A673 (cell line): ENCODE results near the gene LILRA2. TPM values are rescaled to one million over a fixed set of nuclear protein-coding genes. Genes with fewer than 3 reads are reported as not detected.
"Not testable (repeated sequence)": the region's sequence is repeated elsewhere in the genome, so short reads cannot be mapped to it uniquely, and the experiment has no call there.

ENCODE experiments used
- BruUV-seq: library from RNA; stranded (reverse); fragments of 400-500 nt; replicated peaks from 2 replicates; lab custom pipeline; 2021; lab: Mats Ljungman, UMichigan
- CTCF ChIA-PET: fragments of 300-600 bp; sonication (Branson Sonifier 250); formaldehyde crosslinking; loops from one replicate; lab custom pipeline; 2022; ENCODE audit warnings: antibody characterized with exemption; lab: Charles Lee
- POLR2A ChIA-PET: fragments of 300-600 bp; sonication (Branson Sonifier 250); formaldehyde crosslinking; loops from one replicate; lab custom pipeline; 2022; ENCODE audit warnings: antibody characterized with exemption; ENCODE audit not compliant: low non-redundant PET; lab: Charles Lee
- DNase-seq: peaks from one replicate; pipeline ENCODE4 v3.0.0-alpha.2; 2015; ENCODE audit warnings: low spot score
- H3K27ac ChIP-seq: fragments of 200-600 bp; sonication (generic); 2 replicates; pipeline ENCODE4 v1.5.1; 2016; ENCODE audit warnings: mixed run types, low read depth, mild to moderate bottlenecking, mixed read lengths, antibody characterized with exemption, low read length; ENCODE audit not compliant: poor library complexity, severe bottlenecking
- H3K27me3 ChIP-seq: fragments of 200-600 bp; sonication (generic); replicated peaks from 2 replicates; pipeline ENCODE4 v1.6.1; 2017; ENCODE audit warnings: mixed run types, low read depth, mild to moderate bottlenecking, mixed read lengths, antibody characterized with exemption, low read length; ENCODE audit not compliant: insufficient read depth, poor library complexity
- H3K36me3 ChIP-seq: fragments of 200-600 bp; sonication (generic); 2 replicates; pipeline ENCODE4 v1.6.1; 2016; ENCODE audit warnings: mixed run types, mild to moderate bottlenecking, mixed read lengths, antibody characterized with exemption, low read length; ENCODE audit not compliant: insufficient read depth, poor library complexity, severe bottlenecking
- H3K4me1 ChIP-seq: fragments of 200-600 bp; sonication (generic); 2 replicates; pipeline ENCODE4 v1.6.1; 2017; ENCODE audit warnings: mixed run types, mild to moderate bottlenecking, mixed read lengths, antibody characterized with exemption, low read length; ENCODE audit not compliant: insufficient read depth, poor library complexity, severe bottlenecking
- H3K4me3 ChIP-seq: fragments of 200-600 bp; sonication (generic); 2 replicates; pipeline ENCODE4 v1.5.1; 2016; ENCODE audit warnings: low read depth, mixed run types, mild to moderate bottlenecking, mixed read lengths, low read length; ENCODE audit not compliant: poor library complexity, severe bottlenecking
- H3K9me3 ChIP-seq: fragments of 200-600 bp; sonication (generic); 2 replicates; pipeline ENCODE4 v1.6.1; 2016; ENCODE audit warnings: mixed run types, low read depth, mild to moderate bottlenecking, mixed read lengths, antibody characterized with exemption, low read length; ENCODE audit not compliant: poor library complexity, severe bottlenecking
- EZH2 ChIP-seq: fragments of 200-600 bp; sonication (generic); IDR thresholded peaks from 2 replicates; pipeline ENCODE4 v1.6.1; 2017; ENCODE audit warnings: borderline replicate concordance, low read depth, mild to moderate bottlenecking, mixed read lengths, antibody characterized with exemption, low read length; ENCODE audit not compliant: poor library complexity, severe bottlenecking
- intact Hi-C: fragments of 100-400 bp; cut with micrococcal nuclease; formaldehyde crosslinking; loops from one replicate; pipeline ENCODE4 v1.10.0; 2022; ENCODE audit not compliant: unreplicated experiment
- total RNA-seq: library from RNA; stranded (reverse); gene quantifications from 2 replicates; pipeline ENCODE4 v1.2.3, GENCODE V29; 2021
- TF ChIP-seq, protein P1 (sequence below): fragments of 300-800, 200-600 bp; sonication (generic); conservative IDR thresholded peaks from 2 replicates; pipeline ENCODE4 v1.5.1; 2017; ENCODE audit warnings: low read depth, mild to moderate bottlenecking, antibody characterized with exemption, low read length, moderate library complexity, mixed read lengths

The LILRA2 gene
- total RNA-seq, 1 experiment from 2014 or later = not detected

DNA sequence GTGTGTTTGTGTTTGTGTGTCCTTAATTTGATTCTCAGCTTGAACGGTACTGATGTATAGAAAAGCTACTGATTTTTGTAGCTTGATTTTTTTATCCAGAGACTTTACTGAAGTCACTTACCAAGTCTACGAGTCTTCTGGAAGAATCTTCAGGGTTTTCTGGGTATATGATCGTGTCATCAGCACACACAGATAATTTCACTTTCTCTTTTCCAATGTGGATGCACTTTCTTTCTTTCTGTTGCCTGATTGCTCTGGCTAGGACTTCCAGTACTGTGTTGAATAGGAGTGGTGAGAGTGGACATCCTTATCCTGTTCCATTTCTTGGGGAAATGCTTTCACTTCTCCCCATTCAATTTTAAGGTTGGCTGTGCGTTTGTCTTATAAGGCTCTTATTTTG, 48.8 kb downstream of the LILRA2 start:
- H3K4me1 ChIP-seq = no peaks in the 10 kb centered on the region
- H3K27ac ChIP-seq = no peak overlapping the region
- peaks cover 18% of the 10 kb centered on the region for H3K27me3 ChIP-seq
- intact Hi-C loops = no loop called here
- no peaks in the 10 kb centered on the region for H3K9me3 ChIP-seq
- TF ChIP-seq, protein P1, sequence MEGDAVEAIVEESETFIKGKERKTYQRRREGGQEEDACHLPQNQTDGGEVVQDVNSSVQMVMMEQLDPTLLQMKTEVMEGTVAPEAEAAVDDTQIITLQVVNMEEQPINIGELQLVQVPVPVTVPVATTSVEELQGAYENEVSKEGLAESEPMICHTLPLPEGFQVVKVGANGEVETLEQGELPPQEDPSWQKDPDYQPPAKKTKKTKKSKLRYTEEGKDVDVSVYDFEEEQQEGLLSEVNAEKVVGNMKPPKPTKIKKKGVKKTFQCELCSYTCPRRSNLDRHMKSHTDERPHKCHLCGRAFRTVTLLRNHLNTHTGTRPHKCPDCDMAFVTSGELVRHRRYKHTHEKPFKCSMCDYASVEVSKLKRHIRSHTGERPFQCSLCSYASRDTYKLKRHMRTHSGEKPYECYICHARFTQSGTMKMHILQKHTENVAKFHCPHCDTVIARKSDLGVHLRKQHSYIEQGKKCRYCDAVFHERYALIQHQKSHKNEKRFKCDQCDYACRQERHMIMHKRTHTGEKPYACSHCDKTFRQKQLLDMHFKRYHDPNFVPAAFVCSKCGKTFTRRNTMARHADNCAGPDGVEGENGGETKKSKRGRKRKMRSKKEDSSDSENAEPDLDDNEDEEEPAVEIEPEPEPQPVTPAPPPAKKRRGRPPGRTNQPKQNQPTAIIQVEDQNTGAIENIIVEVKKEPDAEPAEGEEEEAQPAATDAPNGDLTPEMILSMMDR = no peak
- TF ChIP-seq EZH2 = no peak
- no peak overlapping the region for H3K4me3 ChIP-seq
- no TSS peak for BruUV-seq
- H3K36me3 ChIP-seq = no peaks in the 10 kb centered on the region
- no peak for DNase-seq
- ChIA-PET CTCF (no interaction called here), POLR2A (no interaction called here)

DNA sequence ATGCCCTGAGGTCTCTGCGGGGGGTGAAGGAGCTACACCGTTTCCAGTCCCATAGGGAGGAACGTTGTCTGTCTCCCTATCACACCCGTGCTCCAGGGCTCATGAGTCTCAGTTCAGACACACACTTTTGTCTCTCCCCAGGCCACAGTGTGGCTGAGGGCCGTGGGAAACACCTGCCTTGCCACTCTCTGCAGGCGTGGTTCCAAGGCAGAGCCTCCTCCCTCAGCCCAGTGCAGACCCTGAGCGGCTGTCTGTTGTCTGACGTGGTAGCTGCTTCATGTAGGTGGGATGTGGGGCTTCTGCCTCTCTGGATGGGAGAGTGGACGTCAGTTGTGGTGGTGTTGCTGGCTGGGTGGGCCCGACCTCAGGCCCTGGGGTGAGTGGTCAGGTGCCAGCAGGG, 50.6 kb downstream of the LILRA2 start:
- H3K27ac ChIP-seq, H3K4me1 ChIP-seq, CTCF ChIA-PET, H3K9me3 ChIP-seq, POLR2A ChIA-PET, H3K4me3 ChIP-seq, BruUV-seq, intact Hi-C loops, DNase-seq, H3K36me3 ChIP-seq: not testable (repeated sequence)
- peaks cover 34% of the 10 kb centered on the region for H3K27me3 ChIP-seq

DNA sequence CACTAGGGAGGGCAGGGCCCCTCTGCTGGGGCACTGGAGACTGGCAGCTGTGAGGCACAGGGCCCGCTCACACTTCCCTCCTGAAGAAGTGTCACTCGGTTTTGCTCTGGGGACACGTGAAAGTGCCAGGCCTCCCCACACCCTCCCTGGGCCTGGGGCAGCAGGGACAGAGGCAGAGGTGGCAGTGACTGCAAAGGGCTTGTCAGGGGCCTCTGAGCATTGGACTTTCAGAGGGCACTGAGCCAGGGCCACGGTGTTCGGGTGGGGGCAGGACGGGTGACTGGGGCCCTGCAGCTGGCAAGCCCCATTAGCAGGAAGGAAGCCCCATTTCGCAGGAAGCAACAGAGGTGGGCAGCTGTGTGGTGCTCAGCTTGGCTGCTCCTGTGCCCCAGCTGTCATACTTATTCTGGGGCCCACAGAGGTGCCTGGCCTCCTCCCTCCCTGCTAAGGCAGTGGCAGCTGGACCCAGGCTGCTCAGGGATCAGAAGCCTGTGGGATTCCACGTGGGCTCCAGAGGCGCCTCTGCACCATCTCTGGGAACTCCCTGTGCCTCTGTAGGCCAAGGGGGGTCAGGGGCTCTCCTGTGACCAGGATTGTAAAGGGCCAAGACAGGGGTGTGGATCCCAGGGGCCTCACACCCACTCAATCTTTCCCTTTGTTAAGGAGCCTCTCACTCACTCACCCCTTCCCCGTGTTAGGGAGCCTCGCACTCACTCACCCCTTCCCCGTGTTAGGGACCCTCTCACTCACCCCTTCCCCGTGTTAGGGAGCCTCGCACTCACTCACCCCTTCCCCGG, 51.5 kb downstream of the LILRA2 start:
- BruUV-seq, CTCF ChIA-PET, H3K4me3 ChIP-seq, H3K27ac ChIP-seq, intact Hi-C loops, H3K36me3 ChIP-seq, H3K9me3 ChIP-seq, DNase-seq, H3K4me1 ChIP-seq, POLR2A ChIA-PET: not testable (repeated sequence)
- peaks cover 40% of the 10 kb centered on the region for H3K27me3 ChIP-seq

DNA sequence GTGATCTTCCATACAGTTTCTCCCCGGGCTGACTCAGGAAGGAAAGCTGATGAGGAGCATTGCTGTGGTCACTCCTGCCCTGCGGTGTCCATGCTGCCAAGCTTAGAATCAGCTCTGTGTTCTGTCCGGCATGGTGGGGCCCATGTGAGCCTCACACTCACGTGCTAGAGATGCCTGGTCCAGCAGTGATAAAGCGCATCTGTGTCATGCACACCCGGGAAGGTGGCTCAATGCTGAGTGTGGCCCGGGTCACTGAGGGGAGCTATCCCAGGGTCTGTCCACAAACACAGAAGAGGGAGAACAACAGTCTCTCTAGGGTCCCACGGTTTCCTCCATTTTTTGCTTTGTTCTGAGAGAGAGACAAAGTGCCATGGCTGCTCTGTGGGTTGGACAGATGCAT, 53.2 kb downstream of the LILRA2 start:
- no peak overlapping the region for H3K27ac ChIP-seq
- peaks cover 39% of the 10 kb centered on the region for H3K27me3 ChIP-seq
- intact Hi-C loops = no loop called here
- no peaks in the 10 kb centered on the region for H3K4me1 ChIP-seq
- no TSS peak for BruUV-seq
- ChIA-PET CTCF (interaction anchor here (0.6 kb wide), 1 partner anchor 460 kb away, joined by 4 read pairs; no protein-coding TSS in a partner anchor), POLR2A (no interaction called here)
- H3K36me3 ChIP-seq = no peaks in the 10 kb centered on the region
- TF ChIP-seq, protein P1 = no peak
- no peak for TF ChIP-seq EZH2
- no peak overlapping the region for H3K4me3 ChIP-seq
- no peaks in the 10 kb centered on the region for H3K9me3 ChIP-seq
- no peak for DNase-seq

DNA sequence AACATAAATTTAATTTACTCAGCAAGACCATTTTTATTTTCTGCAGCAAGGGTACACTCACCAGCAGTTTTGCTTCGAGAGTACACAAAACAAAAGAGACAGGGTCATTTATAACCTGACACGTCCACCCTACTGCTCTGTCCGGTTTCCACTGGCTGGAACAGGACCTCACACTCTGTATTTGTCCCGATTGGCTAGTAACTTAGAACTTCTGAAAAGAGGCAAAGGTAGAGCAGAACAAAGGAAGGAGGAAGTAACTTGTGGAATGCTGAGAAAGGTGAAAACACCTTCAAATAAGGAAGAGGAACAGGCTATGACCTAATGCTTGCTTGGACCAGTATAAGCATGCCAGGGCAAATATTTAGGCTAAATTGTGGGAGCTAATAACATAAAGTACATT, 54.3 kb downstream of the LILRA2 start:
- H3K4me3 ChIP-seq, H3K9me3 ChIP-seq, DNase-seq, POLR2A ChIA-PET, CTCF ChIA-PET, intact Hi-C loops, H3K27ac ChIP-seq, BruUV-seq, H3K4me1 ChIP-seq, H3K36me3 ChIP-seq: not testable (repeated sequence)
- peaks cover 34% of the 10 kb centered on the region for H3K27me3 ChIP-seq

DNA sequence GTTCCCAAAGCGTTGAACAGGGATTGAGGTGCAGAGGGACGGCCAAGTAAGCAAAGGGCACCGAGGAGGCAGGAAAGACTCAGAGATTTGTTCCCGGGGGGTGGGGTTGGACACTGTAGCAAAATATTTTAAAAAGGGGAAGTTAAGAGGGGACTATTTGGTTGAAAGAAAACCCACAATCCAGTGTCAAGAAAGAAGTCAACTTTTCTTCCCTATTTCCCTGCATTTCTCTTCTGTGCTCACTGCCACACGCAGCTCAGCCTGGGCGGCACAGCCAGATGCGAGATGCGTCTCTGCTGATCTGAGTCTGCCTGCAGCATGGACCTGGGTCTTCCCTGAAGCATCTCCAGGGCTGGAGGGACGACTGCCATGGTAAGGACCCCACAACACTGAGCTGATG, 56.7 kb downstream of the LILRA2 start, which contains the start of gene LILRB1:
Gene LILRB1, plus strand, starts transcription at position 223 of the 400 bp plus-strand sequence. CDS start 590 bp downstream, outside the sequence.
- BruUV-seq, CTCF ChIA-PET, intact Hi-C loops, DNase-seq, H3K4me1 ChIP-seq, H3K36me3 ChIP-seq, H3K4me3 ChIP-seq, H3K27ac ChIP-seq, H3K9me3 ChIP-seq, POLR2A ChIA-PET: not testable (repeated sequence)
- H3K27me3 ChIP-seq = peaks cover 36% of the 10 kb centered on the region
